NCI-H1092 (cell line): ENCODE results near the gene VPS35L.
"Not testable (repeated sequence)": the region's sequence is repeated elsewhere in the genome, so short reads cannot be mapped to it uniquely, and the experiment has no call there.

Experiments used
- DNase-seq: peaks from one replicate; lab custom pipeline; 2025; lab: John Stamatoyannopoulos, UW

Gene VPS35L

GRCh38 chr16:19540241-19540970 is 15.1 kb upstream of the VPS35L start:
- no peak for DNase-seq

GRCh38 chr16:19542138-19542821 is 13.2 kb upstream of the VPS35L start:
- peak; percentile 80 for DNase-seq

DNA sequence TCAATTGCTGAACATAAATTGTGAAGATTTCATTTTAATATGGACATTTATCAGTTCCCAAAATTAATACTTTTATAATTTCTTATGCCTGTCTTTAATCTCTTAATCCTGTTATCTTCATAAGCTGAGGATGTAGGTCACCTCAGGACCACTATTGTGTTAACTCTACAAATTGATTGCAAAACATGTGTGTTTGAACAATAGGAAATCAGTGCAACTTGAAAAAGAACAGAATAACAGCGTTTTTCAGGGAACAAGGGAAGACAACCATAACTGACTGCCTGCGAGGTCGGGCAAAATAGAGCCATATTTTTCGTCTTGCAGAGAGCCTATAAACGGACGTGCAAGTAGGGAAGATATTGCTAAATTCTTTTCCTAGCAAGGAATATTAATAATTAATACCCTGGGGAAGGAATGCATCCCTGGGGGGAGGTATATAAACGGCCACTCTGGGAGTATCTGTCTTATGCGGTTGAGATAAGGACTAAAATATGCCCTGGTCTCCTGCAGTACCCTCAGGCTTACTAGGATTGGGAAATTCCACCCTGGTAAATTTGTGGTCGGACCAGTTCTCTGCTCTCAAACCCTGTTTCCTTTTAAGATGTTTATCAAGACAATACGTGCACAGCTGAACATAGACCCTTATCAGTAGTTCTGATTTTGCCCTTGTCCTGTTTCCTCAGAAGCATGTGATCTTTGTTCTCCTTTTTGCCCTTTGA is 12.1 kb upstream of the VPS35L start:
- not testable (repeated sequence) for DNase-seq

- no peak for DNase-seq
Measured at GRCh38 chr16:19548144-19548543, 7.4 kb upstream of the VPS35L start.

DNA sequence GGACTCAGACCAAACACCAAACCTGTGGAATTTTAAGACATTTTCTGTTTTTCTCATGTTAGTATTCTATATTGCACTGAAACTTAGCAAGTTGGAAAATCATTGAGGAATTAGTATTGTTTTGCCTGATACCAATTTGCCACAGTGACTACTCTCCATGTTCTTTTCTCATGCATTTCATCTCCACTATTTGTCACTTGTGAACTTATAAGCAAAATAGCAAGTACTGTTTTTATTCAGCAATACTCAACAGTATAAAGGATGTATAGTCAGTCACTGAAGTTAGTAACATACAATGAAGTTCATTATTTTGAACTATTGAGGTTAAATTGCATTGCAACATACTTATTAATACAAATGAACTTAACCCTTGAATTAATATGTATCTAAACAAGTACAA is 5.8 kb upstream of the VPS35L start:
- DNase-seq = no peak

DNA sequence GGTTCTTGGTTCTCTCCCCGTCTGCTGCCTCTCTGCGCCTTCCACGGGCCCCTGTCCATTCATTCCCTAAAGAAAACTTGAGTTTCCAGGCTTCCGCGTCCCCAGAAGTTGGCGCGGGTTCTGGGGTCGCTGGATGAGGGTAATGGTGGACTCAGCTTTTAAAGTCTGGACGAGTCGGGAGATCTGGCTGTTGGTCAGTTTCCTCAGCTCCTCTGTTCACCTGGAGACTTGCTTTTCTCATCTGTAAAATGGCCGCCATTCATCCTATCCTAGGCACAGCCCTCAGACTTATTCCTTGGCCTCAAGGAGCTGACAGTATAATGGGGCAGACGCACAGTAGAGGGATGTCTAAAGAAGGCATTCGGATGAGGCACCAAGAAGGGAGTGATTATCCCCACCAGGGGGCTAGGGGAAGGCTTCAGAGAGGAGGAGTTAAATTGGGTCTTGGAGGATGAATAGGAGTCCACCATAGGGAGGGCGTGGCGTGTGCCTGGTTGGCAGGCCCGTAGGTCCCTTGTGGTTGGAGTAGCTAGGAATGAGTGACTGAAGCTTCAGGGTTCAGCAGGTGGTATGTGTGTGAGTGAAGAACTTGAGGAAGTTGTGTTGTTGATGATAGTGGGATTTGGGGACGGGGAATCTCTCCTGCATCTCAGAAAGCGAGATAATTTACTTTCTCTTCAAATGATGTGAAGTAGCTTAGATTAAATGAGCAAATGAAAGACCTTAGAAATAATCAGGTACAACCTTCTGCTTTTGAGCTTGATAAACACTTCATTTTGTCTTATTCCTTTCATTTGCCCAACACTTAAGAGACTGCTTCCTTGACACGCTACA is 652 bp downstream of the VPS35L start:
- DNase-seq = no peak

- DNase-seq = peak; percentile 64
Measured at GRCh38 chr16:19559242-19559910, 3.9 kb downstream of the VPS35L start.

DNA sequence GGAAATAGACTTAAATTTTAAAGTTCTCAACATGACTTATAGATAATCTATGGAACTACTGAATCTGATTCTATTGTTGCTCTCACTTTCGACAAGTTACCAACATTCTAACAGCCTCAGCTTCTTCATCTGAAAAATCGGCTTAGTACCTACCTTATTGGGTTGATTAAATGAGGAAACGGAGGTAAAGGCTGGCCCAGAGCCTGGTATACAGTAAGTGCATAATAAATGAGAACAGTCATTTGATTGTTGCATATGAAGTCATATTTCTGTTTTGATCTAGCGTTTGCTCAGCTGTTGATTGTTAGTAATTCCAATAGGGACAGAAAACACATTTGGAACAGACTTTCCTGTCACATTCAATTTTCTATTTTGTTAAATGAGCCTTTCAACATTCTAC is 4.6 kb downstream of the VPS35L start:
- no peak for DNase-seq

- no peak for DNase-seq
Measured at GRCh38 chr16:19563377-19563776, 7.9 kb downstream of the VPS35L start.

DNA sequence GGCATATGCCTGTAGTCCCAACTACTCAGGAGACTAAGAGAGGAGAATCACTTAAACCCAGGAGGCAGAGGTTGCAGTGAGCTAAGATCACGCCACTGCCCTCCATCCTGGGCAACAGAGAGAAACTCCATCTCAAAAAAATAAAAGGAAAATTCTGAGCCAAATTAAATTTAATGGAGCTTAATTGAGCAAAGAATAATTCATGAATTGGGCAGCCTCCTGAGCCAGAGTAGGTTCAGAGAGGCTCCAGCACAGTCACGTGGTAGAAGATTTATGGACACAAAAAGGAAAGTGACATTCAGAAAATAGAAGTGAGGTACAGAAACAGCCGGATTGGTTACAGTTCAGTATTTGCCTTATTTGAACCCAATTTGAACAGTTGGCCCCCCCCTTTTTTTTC is 10.9 kb downstream of the VPS35L start:
- no peak for DNase-seq

- DNase-seq = no peak
Measured at GRCh38 chr16:19567560-19567959, 12.1 kb downstream of the VPS35L start.

- no peak for DNase-seq
Measured at GRCh38 chr16:19573997-19574396, 18.5 kb downstream of the VPS35L start.

DNA sequence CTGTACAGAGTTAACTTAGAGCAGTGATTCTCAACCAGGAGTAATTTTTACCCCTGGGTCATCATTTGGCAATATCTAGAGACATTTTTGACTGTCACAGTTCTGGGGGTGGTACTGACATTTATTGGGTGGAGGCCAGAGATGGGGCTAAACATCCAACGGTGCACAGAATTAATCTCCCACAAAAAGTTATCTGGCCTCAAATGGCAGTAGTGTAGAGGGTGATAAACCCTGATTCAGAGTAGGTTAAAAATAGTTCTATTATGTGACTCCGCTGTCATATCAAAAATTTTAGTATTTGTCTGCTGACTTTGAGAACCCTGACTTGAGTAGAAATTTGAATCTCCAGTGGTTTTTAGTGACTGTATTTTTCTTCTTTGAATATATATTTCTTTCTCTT is 19.1 kb downstream of the VPS35L start:
- no peak for DNase-seq

DNA sequence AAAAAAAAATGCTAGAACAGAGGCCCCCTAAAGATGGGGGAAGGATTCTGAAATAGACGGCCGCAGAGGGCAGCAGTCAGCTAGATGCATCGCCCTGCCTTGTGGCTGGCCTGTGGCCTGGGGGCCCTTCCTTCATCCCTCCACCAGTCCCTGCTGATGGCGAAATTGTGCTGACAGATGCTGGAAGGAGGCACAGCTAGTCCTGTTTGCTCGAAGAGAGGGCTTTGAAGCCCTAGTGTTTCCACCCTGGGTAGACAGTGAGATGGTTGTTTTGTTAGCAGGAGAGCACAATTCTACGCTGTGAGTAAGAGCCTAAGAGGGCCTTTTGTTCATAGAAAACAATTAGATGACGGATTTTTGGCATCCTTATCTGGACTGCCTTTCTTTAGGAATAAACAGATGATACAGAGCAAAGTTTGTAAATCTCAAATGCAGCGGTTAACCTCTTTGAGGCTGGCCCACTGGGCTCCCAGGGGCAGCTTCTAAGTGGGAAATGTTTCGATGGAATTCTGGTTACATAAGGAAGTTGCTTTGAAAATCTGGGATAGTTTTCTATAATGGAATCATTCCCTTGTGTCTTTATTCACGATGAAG is 23.0 kb downstream of the VPS35L start:
- DNase-seq = no peak

DNA sequence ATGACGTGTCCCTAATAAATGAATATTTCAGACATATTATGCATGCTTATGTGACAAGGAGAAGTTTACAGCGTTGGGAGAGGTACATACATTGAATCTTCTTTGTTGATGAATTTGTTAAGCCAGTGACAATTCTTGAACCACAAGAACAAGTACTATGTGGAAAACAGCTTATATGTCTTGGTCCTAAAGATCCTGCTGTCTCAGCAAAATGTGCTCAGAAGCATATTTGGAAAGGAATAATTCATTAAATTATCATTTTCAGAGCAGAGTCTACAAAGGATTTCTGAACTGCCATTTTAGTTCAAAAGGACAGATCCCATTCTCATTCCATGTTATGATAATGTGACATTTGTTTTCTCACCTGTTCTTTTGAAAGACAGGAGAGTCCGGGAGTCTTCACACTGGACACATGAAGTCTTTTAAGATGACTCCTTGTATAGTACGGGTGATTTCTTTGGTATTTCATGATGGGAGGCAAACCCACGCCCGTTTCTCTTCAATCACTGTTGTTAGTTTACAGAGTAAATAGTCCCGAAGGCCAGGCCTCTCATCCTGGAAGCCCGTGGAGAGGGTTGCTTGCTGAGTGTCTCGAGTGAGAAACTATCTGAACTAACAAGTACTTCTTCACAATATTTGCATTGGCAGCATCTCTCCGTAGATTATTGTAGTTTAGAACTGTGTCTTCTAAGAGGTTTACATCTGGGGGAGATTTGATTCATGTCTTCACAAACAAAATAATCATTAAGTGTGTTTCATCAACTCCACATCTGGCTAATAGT is 26.7 kb downstream of the VPS35L start:
- no peak for DNase-seq

- no peak for DNase-seq
Measured at GRCh38 chr16:19583665-19584300, 28.3 kb downstream of the VPS35L start.

DNA sequence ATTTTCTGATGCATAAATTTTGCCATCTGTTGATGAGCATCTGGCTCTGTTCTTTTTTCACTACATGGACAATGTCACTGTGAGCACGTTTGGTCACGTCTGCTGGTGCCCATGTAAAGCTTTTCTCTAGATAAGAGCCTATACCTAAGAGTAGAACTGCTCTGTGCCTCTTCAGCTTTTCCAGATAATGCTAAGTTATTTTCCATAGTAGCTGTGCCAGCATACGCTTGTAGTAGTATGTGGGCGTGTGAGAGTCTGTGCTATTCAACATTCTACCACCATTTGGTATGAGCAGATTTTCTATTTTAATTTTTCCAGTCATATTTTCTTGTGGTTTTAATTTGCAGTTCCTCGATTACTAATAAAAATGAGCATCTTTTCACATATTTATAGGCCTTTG is 33.2 kb downstream of the VPS35L start:
- no peak for DNase-seq

GRCh38 chr16:19589106-19589505 is 33.6 kb downstream of the VPS35L start:
- DNase-seq = no peak

DNA sequence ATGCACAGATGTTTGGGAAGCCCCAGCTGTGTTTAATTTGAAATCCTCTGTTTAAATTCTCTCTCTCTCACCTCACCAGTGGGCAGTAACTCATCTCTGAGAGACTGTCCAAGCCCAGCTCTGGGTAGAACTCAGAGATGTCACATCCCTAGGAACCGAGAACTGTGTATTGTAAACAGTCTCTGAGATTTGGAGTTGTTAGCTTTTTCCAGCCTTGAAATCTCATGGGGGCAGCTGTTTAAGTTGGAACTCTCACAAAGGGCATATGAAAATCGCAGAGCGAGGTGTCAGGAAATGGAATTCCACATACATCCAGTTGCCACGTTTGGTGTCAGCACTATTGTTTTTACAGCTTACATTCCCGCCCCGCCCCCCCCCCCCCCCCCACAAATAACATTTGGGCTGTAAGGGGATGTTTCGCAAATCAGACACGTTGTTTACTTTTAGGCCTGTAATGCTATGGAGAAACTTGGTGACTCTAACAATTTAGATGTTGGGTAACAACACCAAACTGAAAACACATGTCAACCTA is 34.3 kb downstream of the VPS35L start:
- DNase-seq = no peak
